Glomerular endothelial cell (primary cell): Measurements from ENCODE around the gene ASCC1. TPM values are rescaled to one million over a fixed set of nuclear protein-coding genes. Genes with fewer than 3 reads are reported as not detected.

ENCODE experiments used
- DNase-seq: peaks from one replicate; pipeline ENCODE4 v3.0.0-alpha.2; 2011; ENCODE audit warnings: low read depth, low spot score; ENCODE audit errors: extremely low read depth
- total RNA-seq: library from RNA; depleted of rRNA; stranded (reverse); fragments of >200 nt; gene quantifications from 2 replicates; pipeline ENCODE4 v1.2.3, GENCODE V29; 2015

ASCC1 gene
- total RNA-seq, 1 donor from 2014 or later, result 26.3 TPM

DNA sequence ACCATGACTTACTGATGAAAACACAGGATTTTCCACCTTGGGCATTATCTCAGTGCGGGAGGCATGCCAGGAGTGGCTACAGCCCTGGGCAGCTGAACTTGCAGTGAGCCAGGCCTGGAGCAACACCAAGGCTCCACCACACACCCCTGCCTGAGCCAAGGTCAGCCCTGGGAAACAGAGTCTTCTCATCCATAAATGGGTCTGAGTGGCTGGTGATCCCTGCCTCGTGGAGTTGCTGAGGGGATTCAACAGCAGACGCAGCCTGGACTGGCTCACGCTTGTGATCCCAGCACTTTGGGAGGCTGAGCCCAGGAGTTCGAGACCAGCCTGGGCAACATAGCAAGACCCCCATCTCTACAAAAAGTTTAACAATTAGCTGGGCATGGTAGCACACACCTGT, 160.0 kb downstream of the ASCC1 start:
- no peak for DNase-seq

DNA sequence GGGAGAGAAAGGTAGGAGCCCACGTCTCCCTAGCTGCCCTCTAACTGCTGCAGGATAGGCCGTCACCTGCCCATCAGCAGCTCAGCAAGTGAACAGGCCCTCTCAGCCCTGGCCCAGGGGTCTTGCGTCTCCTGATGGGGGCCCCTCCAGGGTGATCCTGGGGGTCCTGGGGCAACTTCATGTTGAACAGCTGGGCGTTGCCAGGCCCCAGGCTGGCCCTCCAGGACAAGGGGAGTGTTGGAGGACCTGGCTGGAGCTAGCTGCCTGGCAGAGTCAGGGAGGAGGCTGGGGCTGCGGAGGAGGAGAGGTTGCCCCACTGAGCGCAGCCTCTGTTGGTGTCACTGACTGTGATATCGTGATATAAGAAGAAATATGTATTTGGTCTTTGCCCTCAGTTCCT, 162.4 kb downstream of the ASCC1 start:
- no peak for DNase-seq

DNA sequence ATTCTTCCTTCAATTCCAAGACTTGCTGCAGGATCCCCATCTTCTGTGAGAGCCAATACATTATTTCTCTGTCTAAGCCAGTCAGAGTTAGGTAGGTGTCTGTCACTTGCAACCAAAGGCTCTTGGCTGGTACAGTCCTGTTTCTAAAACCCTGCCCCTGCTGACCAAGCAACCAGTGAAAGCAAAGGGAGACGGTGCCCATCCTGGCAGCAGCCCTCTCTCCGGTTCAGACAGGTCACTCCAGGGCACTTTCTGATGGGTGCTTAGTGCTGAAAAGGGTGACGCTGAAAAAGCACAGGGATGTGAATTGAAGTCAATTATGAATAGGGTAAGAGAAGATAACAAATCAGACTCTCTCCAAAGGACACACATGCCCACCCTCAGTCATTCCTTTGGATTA, 165.2 kb downstream of the ASCC1 start:
- no peak for DNase-seq

- DNase-seq, result no peak
Measured at GRCh38 chr10:72049969-72050781, 165.9 kb downstream of the ASCC1 start.

- no peak for DNase-seq
Measured at GRCh38 chr10:72049472-72049871, 166.6 kb downstream of the ASCC1 start.

DNA sequence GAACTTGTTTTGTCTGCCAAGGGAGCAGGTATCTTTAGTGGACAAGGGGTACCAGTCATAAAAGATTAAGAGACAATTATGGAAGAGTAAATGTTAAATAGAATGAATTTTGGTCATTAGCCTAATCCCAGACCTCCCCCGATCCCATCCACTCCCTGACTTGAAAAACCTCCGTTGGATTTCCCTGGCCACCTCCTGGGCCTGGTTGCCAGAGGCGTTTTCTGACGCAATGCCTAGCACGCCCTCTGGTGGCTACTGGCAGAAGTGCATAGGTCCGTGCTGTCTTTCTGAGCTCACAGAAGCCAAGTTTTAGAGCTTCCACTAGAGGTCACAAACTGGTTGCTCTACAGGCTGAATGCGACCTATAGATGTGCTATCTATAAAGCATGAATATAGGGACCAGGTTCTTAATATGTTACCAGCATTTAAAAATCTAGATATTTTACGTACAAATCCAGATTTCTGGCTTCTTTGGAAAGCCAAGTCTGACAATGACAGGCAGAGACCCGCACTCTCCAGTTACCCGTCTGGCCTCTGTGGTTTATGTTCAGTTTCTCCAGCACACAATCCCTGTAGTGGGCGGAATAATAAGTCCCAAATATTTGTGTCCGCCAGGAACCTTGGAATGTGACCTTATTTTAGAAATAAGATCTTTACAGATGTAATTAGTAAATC, 167.5 kb downstream of the ASCC1 start:
- DNase-seq, result peak; percentile 90

Other genes with a start within 250 kb of the ASCC1 start
- gene SPOCK2, start 127.7 kb downstream of the ASCC1 start, total RNA-seq, result 0.41 and 3.9 TPM in 2 replicates
- gene ANAPC16, start 264 bp downstream of the ASCC1 start, total RNA-seq, result 28.1 and 39.4 TPM in 2 replicates
- 54.6 and 80.2 TPM in 2 replicates for gene DDIT4, start 57.6 kb upstream of the ASCC1 start, total RNA-seq
- gene DNAJB12, start 138.6 kb upstream of the ASCC1 start, total RNA-seq, result 29.5 and 34.8 TPM in 2 replicates